ENCODE measurements around the gene BDH1. TPM values are rescaled to one million over a fixed set of nuclear protein-coding genes. Genes with fewer than 3 reads are reported as not detected.

The BDH1 gene
- total and polyA plus RNA-seq, 2 of the 8 experiments (the other 6 are each of a cell fraction or from before 2014, with no cell fraction given): 27.2 to 28.1 TPM

DNA sequence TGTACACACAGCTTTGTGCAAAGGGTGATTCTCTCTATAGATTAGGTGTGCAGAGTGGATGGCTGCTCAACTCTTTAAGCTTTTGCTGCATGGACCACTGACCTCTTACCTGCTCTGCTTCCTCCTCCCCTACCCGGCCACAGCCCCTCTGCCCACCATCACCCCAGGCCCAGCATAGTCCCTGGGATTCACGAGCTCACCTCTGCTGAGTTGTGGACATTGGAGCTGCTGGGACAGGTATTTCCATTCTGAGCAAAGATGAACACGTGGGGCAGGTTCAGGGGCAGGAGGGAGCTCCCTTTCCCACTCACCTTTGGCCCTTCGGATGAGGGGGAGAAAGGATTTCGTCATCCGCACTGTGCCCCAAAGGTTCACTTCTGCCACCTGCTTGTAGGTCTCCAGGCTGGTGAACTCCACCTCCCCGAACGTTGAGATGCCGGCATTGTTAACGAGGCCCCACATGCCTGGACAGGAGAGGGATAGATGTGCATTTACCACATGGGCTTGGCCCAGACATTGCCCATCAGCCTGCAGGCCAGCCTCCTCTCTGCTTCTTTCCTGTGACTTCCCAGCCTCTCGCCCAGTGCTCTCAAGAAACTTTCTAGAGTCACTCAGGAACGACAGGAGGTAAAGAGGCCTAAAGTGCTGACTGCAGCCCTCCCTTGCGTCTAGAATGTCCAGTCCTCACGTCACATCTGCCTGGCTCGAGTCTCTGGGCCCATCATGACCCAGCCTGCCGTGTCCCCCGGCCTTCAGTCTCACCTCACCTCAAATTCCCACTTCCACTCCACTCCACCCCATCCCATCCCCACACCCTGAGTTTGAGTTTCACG is 41.6 kb downstream of the BDH1 start (continued):
- TF ChIP-seq, protein P1, sequence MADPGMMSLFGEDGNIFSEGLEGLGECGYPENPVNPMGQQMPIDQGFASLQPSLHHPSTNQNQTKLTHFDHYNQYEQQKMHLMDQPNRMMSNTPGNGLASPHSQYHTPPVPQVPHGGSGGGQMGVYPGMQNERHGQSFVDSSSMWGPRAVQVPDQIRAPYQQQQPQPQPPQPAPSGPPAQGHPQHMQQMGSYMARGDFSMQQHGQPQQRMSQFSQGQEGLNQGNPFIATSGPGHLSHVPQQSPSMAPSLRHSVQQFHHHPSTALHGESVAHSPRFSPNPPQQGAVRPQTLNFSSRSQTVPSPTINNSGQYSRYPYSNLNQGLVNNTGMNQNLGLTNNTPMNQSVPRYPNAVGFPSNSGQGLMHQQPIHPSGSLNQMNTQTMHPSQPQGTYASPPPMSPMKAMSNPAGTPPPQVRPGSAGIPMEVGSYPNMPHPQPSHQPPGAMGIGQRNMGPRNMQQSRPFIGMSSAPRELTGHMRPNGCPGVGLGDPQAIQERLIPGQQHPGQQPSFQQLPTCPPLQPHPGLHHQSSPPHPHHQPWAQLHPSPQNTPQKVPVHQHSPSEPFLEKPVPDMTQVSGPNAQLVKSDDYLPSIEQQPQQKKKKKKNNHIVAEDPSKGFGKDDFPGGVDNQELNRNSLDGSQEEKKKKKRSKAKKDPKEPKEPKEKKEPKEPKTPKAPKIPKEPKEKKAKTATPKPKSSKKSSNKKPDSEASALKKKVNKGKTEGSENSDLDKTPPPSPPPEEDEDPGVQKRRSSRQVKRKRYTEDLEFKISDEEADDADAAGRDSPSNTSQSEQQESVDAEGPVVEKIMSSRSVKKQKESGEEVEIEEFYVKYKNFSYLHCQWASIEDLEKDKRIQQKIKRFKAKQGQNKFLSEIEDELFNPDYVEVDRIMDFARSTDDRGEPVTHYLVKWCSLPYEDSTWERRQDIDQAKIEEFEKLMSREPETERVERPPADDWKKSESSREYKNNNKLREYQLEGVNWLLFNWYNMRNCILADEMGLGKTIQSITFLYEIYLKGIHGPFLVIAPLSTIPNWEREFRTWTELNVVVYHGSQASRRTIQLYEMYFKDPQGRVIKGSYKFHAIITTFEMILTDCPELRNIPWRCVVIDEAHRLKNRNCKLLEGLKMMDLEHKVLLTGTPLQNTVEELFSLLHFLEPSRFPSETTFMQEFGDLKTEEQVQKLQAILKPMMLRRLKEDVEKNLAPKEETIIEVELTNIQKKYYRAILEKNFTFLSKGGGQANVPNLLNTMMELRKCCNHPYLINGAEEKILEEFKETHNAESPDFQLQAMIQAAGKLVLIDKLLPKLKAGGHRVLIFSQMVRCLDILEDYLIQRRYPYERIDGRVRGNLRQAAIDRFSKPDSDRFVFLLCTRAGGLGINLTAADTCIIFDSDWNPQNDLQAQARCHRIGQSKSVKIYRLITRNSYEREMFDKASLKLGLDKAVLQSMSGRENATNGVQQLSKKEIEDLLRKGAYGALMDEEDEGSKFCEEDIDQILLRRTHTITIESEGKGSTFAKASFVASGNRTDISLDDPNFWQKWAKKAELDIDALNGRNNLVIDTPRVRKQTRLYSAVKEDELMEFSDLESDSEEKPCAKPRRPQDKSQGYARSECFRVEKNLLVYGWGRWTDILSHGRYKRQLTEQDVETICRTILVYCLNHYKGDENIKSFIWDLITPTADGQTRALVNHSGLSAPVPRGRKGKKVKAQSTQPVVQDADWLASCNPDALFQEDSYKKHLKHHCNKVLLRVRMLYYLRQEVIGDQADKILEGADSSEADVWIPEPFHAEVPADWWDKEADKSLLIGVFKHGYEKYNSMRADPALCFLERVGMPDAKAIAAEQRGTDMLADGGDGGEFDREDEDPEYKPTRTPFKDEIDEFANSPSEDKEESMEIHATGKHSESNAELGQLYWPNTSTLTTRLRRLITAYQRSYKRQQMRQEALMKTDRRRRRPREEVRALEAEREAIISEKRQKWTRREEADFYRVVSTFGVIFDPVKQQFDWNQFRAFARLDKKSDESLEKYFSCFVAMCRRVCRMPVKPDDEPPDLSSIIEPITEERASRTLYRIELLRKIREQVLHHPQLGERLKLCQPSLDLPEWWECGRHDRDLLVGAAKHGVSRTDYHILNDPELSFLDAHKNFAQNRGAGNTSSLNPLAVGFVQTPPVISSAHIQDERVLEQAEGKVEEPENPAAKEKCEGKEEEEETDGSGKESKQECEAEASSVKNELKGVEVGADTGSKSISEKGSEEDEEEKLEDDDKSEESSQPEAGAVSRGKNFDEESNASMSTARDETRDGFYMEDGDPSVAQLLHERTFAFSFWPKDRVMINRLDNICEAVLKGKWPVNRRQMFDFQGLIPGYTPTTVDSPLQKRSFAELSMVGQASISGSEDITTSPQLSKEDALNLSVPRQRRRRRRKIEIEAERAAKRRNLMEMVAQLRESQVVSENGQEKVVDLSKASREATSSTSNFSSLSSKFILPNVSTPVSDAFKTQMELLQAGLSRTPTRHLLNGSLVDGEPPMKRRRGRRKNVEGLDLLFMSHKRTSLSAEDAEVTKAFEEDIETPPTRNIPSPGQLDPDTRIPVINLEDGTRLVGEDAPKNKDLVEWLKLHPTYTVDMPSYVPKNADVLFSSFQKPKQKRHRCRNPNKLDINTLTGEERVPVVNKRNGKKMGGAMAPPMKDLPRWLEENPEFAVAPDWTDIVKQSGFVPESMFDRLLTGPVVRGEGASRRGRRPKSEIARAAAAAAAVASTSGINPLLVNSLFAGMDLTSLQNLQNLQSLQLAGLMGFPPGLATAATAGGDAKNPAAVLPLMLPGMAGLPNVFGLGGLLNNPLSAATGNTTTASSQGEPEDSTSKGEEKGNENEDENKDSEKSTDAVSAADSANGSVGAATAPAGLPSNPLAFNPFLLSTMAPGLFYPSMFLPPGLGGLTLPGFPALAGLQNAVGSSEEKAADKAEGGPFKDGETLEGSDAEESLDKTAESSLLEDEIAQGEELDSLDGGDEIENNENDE (IDR thresholded peaks at IDR 0.05; ENCODE audit: insufficient replicate concordance, low read length): no peak
- TF ChIP-seq ASH2L (IDR thresholded peaks at IDR 0.05; ENCODE audit: low read length): no peak
- TF ChIP-seq YY1 (IDR thresholded peaks at IDR 0.05; ENCODE audit: low read depth, low read length): no peak
- TF ChIP-seq SP1 (IDR thresholded peaks at IDR 0.05; ENCODE audit: low read depth, low read length): no peak
- no peak for TF ChIP-seq HDAC6 (IDR thresholded peaks at IDR 0.05; ENCODE audit: low read depth, low read length)
- TF ChIP-seq, protein P2, sequence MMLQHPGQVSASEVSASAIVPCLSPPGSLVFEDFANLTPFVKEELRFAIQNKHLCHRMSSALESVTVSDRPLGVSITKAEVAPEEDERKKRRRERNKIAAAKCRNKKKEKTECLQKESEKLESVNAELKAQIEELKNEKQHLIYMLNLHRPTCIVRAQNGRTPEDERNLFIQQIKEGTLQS (IDR thresholded peaks at IDR 0.05; ENCODE audit: insufficient read depth, low read depth, low read length): no peak
- TF ChIP-seq SUZ12 (IDR thresholded peaks at IDR 0.05; ENCODE audit: low read length): no peak
- no peak for TF ChIP-seq EGR1 (IDR thresholded peaks at IDR 0.05; ENCODE audit: borderline replicate concordance, low read depth, low read length)
- TF ChIP-seq TEAD4 (IDR thresholded peaks at IDR 0.05; ENCODE audit: low read depth, low read length): no peak
- TF ChIP-seq KDM5A (IDR thresholded peaks at IDR 0.05; ENCODE audit: low read length): no peak
